SIG-M5 treated with dmso at 0.1 percent for 504 hours (cell line): ENCODE measurements around the gene MTG2.
A peak's percentile ranks its signal among the peaks of the same experiment; 100 is the strongest.

Experiments
- DNase-seq: peaks from one replicate; lab custom pipeline; 2025; ENCODE audit not compliant: unreplicated experiment; lab: John Stamatoyannopoulos, UW

The MTG2 gene

DNA sequence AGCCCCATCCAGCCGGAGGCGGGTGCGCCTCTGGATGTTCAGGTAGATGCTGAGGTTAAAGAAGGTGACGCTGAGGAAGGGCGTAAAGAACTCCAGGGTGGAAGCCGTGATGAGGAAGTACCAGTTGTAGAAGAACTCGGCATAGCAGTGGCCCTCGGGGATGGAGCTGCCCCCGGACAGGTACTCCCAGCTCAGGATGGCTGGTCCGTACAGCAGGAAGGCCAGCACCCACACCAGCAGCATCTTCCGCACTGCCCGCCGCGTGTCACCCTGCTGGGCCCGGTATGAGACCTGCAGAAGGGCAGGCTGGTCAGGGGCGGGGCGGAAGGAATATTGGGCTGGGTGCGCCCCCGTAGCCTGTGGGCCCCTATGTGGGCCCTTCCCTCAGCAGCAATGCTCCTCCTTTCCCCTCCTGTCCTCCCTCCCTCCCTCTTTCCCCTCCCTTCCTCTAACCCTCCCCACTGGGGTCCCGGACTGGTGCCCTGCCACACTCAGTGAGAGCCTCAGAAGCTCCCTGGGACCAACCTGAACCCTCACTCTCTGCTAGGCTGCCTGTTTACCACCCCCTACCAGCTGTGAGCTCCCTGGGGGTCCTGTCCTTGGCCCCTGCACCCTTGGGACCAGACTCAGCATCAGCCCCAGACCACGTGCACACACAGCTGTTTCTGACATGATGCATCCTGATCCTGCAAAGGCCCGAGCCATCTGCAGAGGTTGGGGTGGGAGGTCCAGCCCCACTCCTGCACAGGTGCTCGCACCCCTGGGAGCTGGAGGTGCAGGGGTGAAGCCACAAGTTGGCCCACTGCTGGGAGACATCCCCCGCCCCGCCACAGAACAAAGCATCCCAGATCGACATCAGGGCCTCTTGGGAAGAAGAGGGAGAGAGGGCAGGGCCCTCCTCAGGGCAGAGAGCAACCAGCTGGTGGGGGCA lies 34.1 kb downstream of the MTG2 start:
- no peak for DNase-seq

DNA sequence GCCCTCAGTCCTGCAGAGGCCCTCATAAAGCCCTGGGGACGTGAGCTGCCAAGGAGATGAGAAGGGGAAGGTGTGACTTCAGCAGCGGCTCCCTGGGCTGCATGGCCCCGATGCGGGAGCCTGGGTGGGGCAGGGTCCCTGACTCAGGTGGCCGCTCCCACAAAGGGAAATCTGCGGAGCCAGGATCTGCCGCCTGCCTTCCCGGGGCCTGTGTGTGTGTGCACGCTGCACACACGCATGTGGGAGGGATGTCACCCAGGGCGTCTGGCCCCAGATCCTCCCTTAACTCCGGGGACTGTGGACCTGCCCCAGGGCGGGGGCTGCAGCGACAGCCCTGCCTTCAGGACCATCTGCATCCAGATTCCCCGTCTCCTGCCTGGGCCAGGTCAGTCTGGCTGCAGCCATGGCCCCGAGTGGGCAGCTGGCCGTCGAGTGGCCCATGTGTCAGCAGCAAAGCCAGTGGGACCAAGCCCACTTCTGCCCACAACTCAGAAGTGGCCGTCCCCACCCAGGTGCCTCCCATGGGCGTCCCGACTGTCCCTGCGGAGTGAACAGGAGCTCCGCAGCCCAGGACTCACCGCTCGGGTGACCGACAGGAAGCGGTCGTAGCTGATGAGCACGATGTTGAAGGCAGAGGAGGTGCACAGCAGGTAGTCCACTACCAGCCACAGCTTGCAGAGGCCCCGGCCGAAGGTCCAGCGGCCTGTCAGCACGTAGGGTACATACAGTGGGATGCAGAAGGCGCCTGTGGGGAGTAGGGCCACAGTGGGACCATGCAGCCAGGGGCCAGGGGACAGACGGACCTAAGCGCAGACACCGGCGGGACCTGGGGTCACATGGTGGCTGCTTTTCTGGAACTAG lies 35.3 kb downstream of the MTG2 start:
- no peak for DNase-seq

GRCh38 chr20:62219101-62219991 lies 36.5 kb downstream of the MTG2 start:
- no peak for DNase-seq

- DNase-seq: peak; percentile 35
These were observed 37.3 kb downstream of the MTG2 start, which contains the start of gene HRH3 for GRCh38 chr20:62219992-62220665. HRH3 (minus strand) TSS chr20:62220278; CDS start chr20:62219970, 308 bp downstream.

DNA sequence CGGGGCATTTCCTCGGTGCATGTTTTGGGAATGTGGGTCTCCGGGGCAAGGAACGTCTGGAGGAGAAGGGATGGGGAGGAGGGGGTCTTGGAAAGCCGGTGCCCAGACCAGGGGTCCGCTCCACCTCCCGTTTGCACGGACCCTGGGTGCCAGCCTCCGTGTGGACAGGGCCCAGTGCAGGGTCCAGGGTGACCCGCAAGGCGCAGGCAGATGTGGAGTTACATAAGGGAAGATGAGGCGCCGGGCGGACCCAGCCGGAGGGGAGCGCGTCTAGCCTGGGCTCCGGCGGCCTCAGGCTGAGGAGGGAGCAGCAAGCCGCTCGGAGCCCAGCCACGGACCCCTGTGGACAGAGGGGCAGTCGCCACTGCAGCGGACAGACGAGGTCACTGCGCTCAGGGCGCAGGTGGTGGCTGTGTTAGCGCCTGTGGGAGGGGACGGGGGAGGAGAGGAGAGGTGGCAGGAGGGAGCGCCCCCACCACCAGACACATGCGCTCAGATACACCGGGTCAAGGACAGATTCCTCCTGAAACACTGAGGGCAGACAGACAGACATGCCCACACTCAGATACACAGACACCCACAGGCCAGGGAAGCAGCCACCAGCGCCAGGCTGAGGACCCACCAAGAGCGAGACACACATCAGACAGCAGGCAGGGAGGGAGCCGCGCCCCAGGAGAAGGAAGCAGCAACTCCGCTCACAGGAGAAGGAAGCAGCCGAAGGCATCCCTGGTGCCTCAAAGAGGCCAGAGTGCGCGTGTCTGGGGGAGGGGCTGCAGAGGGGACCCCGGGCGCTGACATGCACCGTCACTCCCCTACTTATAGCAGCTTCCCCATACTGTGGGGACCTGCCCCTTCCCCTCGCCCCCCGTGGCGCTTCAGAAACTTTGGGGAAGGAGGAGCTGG lies 38.1 kb downstream of the MTG2 start:
- peak; percentile 61 for DNase-seq

- no peak for DNase-seq
These were observed 39.5 kb downstream of the MTG2 start for GRCh38 chr20:62222266-62222850.

DNA sequence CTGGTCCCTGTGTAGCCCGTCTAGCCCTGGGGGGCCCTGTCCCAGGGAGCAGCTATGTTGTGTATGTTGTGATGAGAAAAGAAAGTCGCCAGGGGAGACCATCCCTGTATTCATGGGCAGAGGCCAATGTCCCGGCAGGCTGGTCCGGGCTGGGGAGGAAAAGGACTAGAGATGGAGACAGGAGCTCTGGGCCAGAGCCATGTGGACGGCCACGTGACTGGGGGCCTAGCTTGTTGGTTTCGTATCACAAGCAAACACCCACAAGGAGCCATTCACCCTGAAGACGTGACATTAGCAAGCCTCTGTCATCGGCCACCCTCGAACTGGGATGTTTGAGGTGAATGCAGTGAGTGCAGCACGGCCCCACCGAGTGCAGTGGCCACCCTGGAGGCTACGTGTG lies 40.1 kb downstream of the MTG2 start:
- DNase-seq: no peak

- DNase-seq: no peak
These were observed 40.7 kb downstream of the MTG2 start for GRCh38 chr20:62223571-62223970.

GRCh38 chr20:62224113-62224855 lies 41.5 kb downstream of the MTG2 start:
- DNase-seq: no peak

- no peak for DNase-seq
These were observed 42.2 kb downstream of the MTG2 start for GRCh38 chr20:62225026-62225425.

- DNase-seq: no peak
These were observed 43.2 kb downstream of the MTG2 start for GRCh38 chr20:62225820-62226635.

GRCh38 chr20:62226707-62227590 lies 44.1 kb downstream of the MTG2 start:
- DNase-seq: no peak

- no peak for DNase-seq
These were observed 44.8 kb downstream of the MTG2 start for GRCh38 chr20:62227591-62227976.

GRCh38 chr20:62227977-62228958 lies 45.4 kb downstream of the MTG2 start:
- DNase-seq: no peak

- DNase-seq: no peak
These were observed 46.2 kb downstream of the MTG2 start for GRCh38 chr20:62228982-62229545.
